Prostate gland (tissue), 2 donors: ENCODE measurements around the gene CARD9. TPM values are rescaled to one million over a fixed set of nuclear protein-coding genes. Genes with fewer than 3 reads are reported as not detected.

Experiments
- DNase-seq: peaks from one replicate; pipeline ENCODE4 v3.0.0-alpha.2; 2019; ENCODE audit warnings: low spot score
- H3K27ac ChIP-seq, 2 donors: fragments of 200-600 bp; sonication (generic); 2 replicates each; pipeline ENCODE4 v1.5.1; 2017 to 2019
- H3K27me3 ChIP-seq: fragments of 200-600 bp; sonication (generic); replicated peaks from 2 replicates; pipeline ENCODE4 v1.5.1; 2019; ENCODE audit not compliant: insufficient read depth
- H3K36me3 ChIP-seq, 2 donors: fragments of 200-600 bp; sonication (generic); 1 replicate in 1 of 2; 2 replicates in 1 of 2; pipeline versions ENCODE4 v1.5.1 to v1.8.1; 2017 to 2019
- H3K4me1 ChIP-seq: fragments of 200-600 bp; sonication (generic); replicated peaks from 2 replicates; pipeline ENCODE4 v1.5.1; 2019
- H3K4me3 ChIP-seq, 2 donors: fragments of 200-600 bp; sonication (generic); 2 replicates each; pipeline ENCODE4 v1.5.1; 2017 to 2019
- H3K9me3 ChIP-seq: fragments of 200-600 bp; sonication (generic); 2 replicates; pipeline ENCODE4 v1.5.1; 2017
- CTCF ChIP-seq, 4 experiments: fragments of 200-600 bp in 2 of 4; fragments of 450-650 bp in 2 of 4; sonication (generic) in 2 of 4; IDR thresholded peaks; 1 replicate in 3 of 4; 2 replicates in 1 of 4; pipeline ENCODE4 v1.5.1; 2016 to 2019; ENCODE audit warnings: antibody characterized with exemption in 4 of 4, mild to moderate bottlenecking in 2 of 4, moderate library complexity in 2 of 4
- POLR2A ChIP-seq: fragments of 450-650 bp; IDR thresholded peaks from one replicate; pipeline ENCODE4 v1.6.1; 2016; ENCODE audit warnings: antibody characterized with exemption, mild to moderate bottlenecking
- POLR2AphosphoS5 ChIP-seq: sonication (generic); formaldehyde crosslinking; IDR thresholded peaks from one replicate; pipeline ENCODE4 v1.6.1; 2017; ENCODE audit warnings: antibody characterized with exemption
- WGBS: methylation state at CpG from one replicate; pipeline ENCODE4 v1.1.5; 2018; 5-methylcytosine and 5-hydroxymethylcytosine counted together
- intact Hi-C: fragments of 100-400 bp; cut with DNase I; formaldehyde crosslinking; loops from one replicate; pipeline ENCODE4 v1.14.2; 2022
- total RNA-seq, 2 donors: library from RNA; depleted of rRNA; stranded (reverse); fragments of >200 nt; gene quantifications; one replicate each; pipeline ENCODE4 v1.1.0, GENCODE V29; 2016

CARD9 gene
- total RNA-seq, 2 donors from 2014 or later = 1.5 to 3.4 TPM

DNA sequence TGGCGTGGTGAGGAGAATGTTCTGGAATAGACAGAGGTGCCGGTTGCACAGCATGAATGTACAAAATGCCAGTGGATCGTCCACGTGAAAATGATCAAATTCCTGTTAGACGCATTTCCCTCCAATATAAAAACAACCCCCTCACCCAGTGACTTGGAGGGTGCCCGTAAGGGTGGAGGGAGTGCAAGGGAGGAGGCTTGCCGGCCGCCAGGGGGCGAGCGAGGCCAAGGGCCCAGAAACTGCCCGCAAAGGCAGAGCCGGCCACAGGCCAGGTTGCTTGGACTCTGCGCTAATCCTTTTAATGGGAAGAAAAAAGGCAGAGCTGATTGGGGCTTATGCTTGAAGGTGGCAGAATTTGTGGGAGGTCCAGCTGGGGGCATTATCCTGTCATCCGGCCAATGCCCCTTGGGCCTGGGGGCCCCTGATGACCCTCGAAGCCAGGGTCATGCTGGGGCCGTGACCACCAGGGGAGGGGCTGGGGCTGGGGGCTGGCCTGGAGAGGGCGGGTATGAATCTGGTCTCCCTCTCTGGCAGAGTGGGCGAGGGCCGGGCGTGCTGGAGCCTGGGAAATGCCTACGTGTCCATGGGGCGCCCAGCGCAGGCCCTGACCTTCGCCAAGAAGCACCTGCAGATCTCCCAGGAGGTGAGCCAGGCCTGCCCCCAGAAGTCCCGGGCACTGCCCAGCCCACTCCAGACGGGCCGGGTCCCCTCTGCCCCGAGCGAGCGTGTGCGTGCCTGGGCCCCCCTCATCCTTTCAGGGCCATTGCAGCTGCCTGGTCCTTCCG, 34.1 kb downstream of the CARD9 start:
- 75% methylated on average over 32 of the region's 32 CpGs for WGBS
- peak; percentile 51 for DNase-seq
- no peak overlapping the region for H3K27ac ChIP-seq

GRCh38 chr9:136338511-136338910, 35.0 kb downstream of the CARD9 start:
- no peak for TF ChIP-seq POLR2AphosphoS5
- TF ChIP-seq CTCF (IDR thresholded peaks at IDR 0.05) = no peak
- no peak for TF ChIP-seq POLR2A
- Histone ChIP-seq H3K9me3 (no peaks in the 10 kb centered on the region), H3K4me3 (no peak overlapping the region), H3K27me3 (no peaks in the 10 kb centered on the region), H3K27ac (no peak overlapping the region), H3K36me3 (peaks cover 0 to 5% of the 10 kb centered on the region in 2 donors), H3K4me1 (no peaks in the 10 kb centered on the region)
- DNase-seq = no peak
- 100% methylated on average over 3 of the region's 25 CpGs for WGBS
- intact Hi-C loops = no loop called here

More for the DNA sequence above, 34.1 kb downstream of the CARD9 start:
- peaks cover 0 to 5% of the 10 kb centered on the region in 2 donors for H3K36me3 ChIP-seq
- no peaks in the 10 kb centered on the region for H3K27me3 ChIP-seq
- no peaks in the 10 kb centered on the region for H3K4me1 ChIP-seq
- no peaks in the 10 kb centered on the region for H3K9me3 ChIP-seq
- H3K4me3 ChIP-seq = no peak overlapping the region
- intact Hi-C loops = no loop called here
- no peak for TF ChIP-seq POLR2A
- peak; percentile 54 to 88 (median 79) for TF ChIP-seq CTCF (IDR thresholded peaks at IDR 0.05)
- TF ChIP-seq POLR2AphosphoS5 = peak; percentile 58

DNA sequence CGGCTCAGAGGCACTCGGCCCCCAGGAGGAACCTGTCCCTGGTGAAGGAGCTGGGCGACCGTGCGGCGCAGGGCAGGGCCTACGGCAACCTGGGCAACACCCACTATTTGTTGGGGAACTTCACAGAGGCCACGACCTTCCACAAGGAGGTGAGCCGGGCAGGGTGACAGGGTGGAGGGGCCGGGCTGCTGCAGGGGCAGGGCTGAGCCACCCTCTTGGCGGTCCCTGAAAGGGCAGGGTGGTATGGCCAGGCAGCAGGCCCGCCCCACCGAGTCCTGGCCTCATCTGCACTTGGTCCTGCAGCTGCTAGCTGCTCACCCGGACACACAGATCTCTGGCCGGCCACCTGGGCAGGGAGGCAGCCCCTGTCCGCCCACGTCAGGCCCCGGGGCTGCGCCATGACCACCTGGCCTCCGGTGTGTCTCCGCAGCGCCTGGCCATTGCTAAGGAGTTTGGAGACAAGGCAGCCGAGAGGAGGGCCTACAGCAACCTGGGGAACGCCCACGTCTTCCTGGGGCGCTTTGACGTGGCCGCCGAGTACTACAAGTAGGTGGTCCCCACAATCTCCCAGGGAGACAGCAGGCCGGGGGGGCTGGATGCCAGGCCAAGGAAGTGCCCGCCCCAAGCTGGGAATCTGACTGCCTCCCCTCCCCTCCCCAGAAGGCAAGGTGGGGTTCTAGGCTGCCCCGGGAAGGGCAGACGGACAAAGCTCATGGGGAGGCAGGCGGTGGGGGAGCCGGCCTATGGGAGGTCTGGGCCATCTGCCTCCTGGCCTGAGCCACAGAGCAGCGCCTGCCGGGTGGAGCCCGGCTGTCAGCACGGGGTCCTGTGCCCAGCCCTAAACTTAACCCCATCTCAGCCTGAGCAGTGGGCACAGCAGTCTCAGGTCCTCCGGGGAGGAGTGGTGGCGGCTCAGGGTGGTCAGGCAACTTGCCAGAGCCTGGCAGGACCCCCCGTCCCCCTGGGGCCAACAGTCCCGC, 35.8 kb downstream of the CARD9 start:
- H3K36me3 ChIP-seq = peaks cover 0 to 5% of the 10 kb centered on the region in 2 donors

GRCh38 chr9:136336881-136337280, 36.6 kb downstream of the CARD9 start:
- WGBS = 93% methylated on average over 23 of the region's 23 CpGs
- no peaks in the 10 kb centered on the region for H3K27me3 ChIP-seq
- H3K36me3 ChIP-seq = peaks cover 0 to 5% of the 10 kb centered on the region in 2 donors
- no peaks in the 10 kb centered on the region for H3K9me3 ChIP-seq
- intact Hi-C loops = no loop called here
- DNase-seq = no peak
- no peak overlapping the region for H3K4me3 ChIP-seq
- TF ChIP-seq CTCF (IDR thresholded peaks at IDR 0.05) = no peak
- TF ChIP-seq POLR2A = no peak
- TF ChIP-seq POLR2AphosphoS5 = no peak
- H3K27ac ChIP-seq = no peak overlapping the region
- no peaks in the 10 kb centered on the region for H3K4me1 ChIP-seq

More for the DNA sequence above, 35.8 kb downstream of the CARD9 start:
- DNase-seq = no peak
- Histone ChIP-seq H3K4me1 (no peaks in the 10 kb centered on the region), H3K27me3 (no peaks in the 10 kb centered on the region), H3K27ac (no peak overlapping the region), H3K4me3 (no peak overlapping the region), H3K9me3 (no peaks in the 10 kb centered on the region)
- 86% methylated on average over 43 of the region's 43 CpGs for WGBS
- intact Hi-C loops = no loop called here
- TF ChIP-seq CTCF (IDR thresholded peaks at IDR 0.05) = no peak
- TF ChIP-seq POLR2AphosphoS5 = no peak
- no peak for TF ChIP-seq POLR2A
